Dendritic cell treated with granulocyte-macrophage colony-stimulating factor and Interleukin-4, amounts not matched to agents 40 ng/mL and 50 ng/mL, for 4 days (primary cell): ENCODE data around the gene INO80.
"Not testable (repeated sequence)": the region's sequence is repeated elsewhere in the genome, so short reads cannot be mapped to it uniquely, and the experiment has no call there.

Source experiments
- H3K27ac Mint-ChIP-seq: one replicate; pipeline ENCODE4 v1.8.0; 2022; ENCODE audit warnings: mild to moderate bottlenecking, mixed read lengths
- H3K27me3 Mint-ChIP-seq: one replicate; pipeline ENCODE4 v1.8.0; 2022; ENCODE audit warnings: mild to moderate bottlenecking, mixed read lengths
- H3K36me3 Mint-ChIP-seq: one replicate; pipeline ENCODE4 v1.8.0; 2022; ENCODE audit warnings: low read depth, mixed read lengths
- H3K4me1 Mint-ChIP-seq: one replicate; pipeline ENCODE4 v1.8.0; 2022; ENCODE audit warnings: low read depth, mixed read lengths
- H3K4me3 Mint-ChIP-seq: one replicate; pipeline ENCODE4 v1.8.0; 2022; ENCODE audit warnings: mild to moderate bottlenecking, moderate library complexity, mixed read lengths
- H3K9me3 Mint-ChIP-seq: one replicate; pipeline ENCODE4 v1.8.0; 2022; ENCODE audit warnings: mixed read lengths
- intact Hi-C: fragments of 100-400 bp; cut with micrococcal nuclease; formaldehyde crosslinking; loops from one replicate; pipeline ENCODE4 v1.15.0; 2022

The INO80 gene

DNA sequence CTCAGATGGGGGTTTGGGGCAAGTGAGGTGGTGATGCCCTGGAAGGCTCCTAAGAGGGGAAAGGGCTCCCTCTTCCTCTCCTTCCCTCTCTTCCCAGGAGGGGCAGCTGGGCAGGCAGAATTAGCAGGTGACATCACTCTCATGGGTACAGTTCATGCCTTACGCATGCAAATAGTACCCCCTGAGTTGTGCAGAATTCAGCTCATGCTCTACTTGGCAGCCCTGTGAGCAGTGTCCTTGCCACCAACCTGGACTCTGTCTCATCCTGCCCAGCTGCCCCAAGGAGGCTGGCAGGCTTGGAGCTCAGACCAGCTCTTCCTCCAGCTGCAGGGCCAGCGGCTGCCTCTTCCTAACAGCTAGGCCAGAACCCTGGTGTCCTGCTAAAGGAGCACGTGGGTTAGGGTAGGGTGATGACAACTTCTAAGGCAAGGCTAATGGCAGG is 159.5 kb downstream of the INO80 start:
- peaks cover 24% of the 10 kb centered on the region for H3K27me3 Mint-ChIP-seq
- no peak overlapping the region for H3K4me3 Mint-ChIP-seq
- H3K4me1 Mint-ChIP-seq, result peaks cover 17% of the 10 kb centered on the region
- H3K27ac Mint-ChIP-seq, result no peak overlapping the region
- H3K36me3 Mint-ChIP-seq, result no peaks in the 10 kb centered on the region
- intact Hi-C loops, result no loop called here
- no peaks in the 10 kb centered on the region for H3K9me3 Mint-ChIP-seq

DNA sequence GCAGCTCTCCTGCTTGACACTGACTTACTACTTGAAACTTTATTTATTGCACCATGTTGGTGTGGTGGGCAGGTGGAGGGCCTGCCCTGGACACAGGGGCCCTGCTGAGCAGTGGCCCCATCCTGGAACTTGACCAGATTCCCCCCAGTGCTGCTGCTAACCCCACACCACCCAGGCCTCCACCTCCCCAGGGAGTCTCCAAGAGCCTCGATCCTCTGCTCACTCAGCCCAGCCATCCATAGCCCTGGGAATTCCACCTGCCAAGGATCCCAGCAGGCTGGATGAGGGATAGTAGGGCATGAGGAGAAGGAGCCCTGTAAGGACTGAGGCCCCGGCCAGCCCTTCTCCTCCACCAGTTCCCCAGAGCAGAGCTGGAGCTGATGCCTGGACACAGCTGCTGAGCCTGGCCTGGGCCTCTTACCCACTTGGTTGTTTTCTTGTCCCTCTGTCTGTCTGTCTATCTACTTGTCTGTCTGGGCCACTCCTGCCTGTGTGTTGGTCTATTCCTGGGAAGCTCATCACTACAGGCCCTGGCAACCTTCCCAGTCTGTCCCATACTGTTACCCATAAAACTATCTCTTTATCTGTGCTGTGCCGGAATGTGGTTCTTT is 160.0 kb downstream of the INO80 start:
- intact Hi-C loops, result no loop called here
- Mint-ChIP-seq H3K9me3 (no peaks in the 10 kb centered on the region), H3K36me3 (no peaks in the 10 kb centered on the region), H3K4me1 (peaks cover 17% of the 10 kb centered on the region), H3K27me3 (peaks cover 24% of the 10 kb centered on the region), H3K4me3 (no peak overlapping the region), H3K27ac (peak overlapping the region; percentile 7)

DNA sequence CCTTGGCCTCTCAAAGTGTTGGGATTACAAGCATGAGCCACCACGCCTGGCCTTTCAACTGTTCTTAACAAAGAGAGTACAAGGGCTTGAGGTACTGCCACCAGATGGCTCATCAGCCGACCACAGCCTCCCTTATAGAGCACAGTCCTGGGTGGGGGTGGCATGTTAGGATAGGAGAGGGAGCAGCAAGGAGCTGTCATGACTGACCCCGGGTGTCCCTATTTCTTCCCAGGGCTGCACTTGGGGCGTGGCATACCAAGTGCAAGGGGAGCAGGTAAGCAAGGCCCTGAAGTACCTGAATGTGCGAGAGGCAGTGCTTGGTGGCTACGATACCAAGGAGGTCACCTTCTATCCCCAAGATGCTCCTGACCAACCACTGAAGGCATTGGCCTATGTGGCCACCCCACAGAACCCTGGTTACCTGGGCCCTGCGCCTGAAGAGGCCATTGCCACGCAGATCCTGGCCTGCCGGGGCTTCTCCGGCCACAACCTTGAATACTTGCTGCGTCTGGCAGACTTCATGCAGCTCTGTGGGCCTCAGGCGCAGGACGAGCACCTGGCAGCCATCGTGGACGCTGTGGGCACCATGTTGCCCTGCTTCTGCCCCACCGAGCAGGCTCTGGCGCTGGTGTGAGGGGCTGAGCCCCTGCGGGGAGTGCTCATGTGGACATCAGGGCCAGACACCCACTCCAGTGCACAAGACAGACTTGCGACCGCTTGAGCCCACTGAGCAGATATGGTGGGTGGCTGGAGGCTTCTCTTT is 160.8 kb downstream of the INO80 start:
- Mint-ChIP-seq H3K4me3 (no peak overlapping the region), H3K27me3 (peaks cover 22% of the 10 kb centered on the region), H3K36me3 (no peaks in the 10 kb centered on the region), H3K4me1 (peaks cover 17% of the 10 kb centered on the region), H3K27ac (peak overlapping the region; percentile 7), H3K9me3 (no peaks in the 10 kb centered on the region)
- intact Hi-C loops, result no loop called here

DNA sequence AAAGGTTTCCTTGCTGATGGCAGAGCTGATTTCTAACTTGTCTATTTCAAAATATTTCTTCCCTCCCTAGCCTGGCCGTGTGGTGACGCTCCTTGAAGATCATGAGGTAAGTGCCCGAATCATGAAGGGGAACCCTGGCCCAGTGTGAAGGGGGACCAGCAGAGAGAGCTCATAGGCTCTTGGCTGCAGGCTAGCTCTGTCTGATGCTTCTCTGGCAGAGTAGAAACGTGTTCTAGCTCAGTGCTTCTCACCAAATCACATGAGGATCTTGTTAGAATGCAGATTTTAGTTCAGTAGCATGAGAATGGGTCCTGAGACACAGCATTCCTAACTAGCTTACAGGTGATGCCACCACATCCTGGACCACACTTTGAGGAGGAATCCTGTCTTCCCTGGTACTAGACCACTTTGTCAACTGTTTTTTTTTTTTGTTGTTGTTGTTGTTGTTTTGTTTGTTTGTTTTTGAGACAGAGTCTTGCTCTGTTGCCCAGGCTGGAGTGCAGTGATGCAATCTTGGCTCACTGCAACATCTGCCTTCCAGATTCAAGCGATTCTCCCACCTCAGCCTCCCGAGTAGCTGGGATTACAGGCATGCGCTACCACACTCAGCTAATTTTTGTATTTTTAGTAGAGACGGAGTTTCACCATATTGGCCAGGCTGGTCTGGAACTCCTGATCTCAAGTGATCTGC is 161.8 kb downstream of the INO80 start:
- Mint-ChIP-seq H3K27me3 (peaks cover 18% of the 10 kb centered on the region), H3K4me1 (peaks cover 18% of the 10 kb centered on the region)
- H3K9me3 Mint-ChIP-seq, H3K4me3 Mint-ChIP-seq, H3K36me3 Mint-ChIP-seq, H3K27ac Mint-ChIP-seq, intact Hi-C loops: not testable (repeated sequence)

DNA sequence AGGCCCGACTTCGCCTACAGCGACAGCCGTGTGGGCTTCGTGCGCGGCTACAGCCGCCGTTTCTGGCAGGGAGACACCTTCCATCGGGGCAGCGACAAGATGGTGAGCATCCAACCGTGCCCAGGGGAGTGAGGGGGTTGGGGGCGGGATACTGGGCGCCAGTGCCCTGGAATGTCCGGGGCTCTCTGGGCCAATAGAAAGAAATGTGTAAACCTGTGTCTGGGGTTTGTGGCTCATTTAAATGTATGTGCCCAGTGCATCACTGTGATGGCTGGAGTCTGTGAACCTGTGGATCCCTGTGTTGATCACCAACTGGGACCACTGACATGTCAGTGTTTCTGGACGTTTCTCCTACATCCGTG is 162.4 kb downstream of the INO80 start:
- Mint-ChIP-seq H3K27ac (peak overlapping the region; percentile 42), H3K36me3 (no peaks in the 10 kb centered on the region), H3K27me3 (peaks cover 23% of the 10 kb centered on the region), H3K9me3 (no peaks in the 10 kb centered on the region), H3K4me1 (peaks cover 22% of the 10 kb centered on the region), H3K4me3 (peak overlapping the region; percentile 85)
- intact Hi-C loops, result no loop called here

DNA sequence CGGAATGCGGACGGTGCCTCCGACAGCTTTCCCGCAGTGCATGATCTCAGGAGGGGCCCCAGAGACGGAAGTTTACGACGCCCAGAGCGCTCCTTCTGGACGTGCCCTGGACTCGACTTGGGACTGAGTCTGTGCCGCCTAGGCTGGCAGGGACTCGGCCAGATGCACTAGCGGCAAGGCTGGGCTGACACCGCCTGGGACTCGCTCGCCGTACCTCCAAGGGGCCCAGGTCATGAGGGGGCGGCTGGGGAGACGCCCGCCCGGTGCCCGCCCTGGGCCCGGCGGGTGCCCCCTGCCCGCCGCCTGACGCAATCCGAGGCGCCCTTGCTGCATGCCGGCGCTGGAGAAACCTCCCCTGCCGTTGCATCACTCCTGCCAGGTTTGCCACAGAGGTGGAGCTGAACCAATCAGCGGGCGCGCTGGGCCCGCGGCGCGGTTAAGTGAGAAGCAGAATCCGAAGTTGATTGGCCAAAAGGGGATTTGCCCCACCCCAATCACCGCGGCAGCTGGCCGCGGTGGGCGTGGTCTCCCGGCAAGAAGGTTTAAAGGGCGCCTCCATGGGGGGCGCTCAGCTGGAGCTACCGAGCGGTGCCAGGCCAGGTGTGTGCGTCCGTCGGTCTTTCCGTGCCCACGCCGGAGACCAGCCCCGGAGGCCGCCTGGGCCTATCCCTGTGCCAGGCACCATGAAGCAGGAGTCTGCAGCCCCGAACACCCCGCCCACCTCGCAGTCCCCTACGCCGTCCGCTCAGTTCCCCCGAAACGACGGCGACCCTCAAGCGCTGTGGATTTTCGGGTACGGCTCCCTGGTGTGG is 163.0 kb downstream of the INO80 start, which contains the start of gene CHAC1:
Gene CHAC1, plus strand, starts transcription at position 571 of the 812 bp plus-strand sequence. Its CDS starts 113 bp downstream, at position 684.
- Mint-ChIP-seq H3K36me3 (no peaks in the 10 kb centered on the region), H3K4me1 (peaks cover 22% of the 10 kb centered on the region), H3K27me3 (peaks cover 23% of the 10 kb centered on the region), H3K27ac (peak within 1 kb of the TSS; percentile 42), H3K4me3 (peak within 1 kb of the TSS; percentile 85), H3K9me3 (no peaks in the 10 kb centered on the region)
- intact Hi-C loops, result no loop called here

DNA sequence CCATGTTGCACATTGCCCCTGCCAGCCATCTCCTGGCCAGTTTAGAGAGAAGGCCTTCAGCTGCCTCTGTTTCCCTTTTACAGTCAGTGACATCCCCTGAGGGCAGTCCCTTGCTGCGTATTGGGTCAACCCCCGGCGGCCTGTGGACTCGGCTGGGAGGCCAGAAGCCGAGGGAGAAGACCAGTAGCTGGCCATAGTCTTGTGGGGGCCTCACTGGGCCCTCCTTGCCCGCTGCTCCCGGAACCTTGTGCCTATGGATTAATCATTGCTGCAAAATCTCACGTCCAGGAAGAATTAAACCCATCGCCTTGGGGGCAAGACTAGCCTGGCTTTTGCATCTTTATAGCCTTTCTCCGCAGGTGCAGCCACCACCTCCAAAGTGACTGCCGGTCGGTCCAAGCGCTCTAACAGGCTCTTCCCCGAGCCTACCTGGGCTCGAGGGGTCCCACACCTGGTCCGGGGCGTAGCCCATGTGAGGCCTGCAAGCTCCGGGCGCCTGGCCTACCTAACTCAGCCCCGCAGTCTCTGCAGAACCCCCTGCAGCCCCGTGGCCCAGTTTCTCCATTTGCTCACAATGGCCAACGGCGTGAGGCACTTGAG is 163.7 kb downstream of the INO80 start:
- Mint-ChIP-seq H3K4me3 (peak overlapping the region; percentile 85), H3K27ac (peak overlapping the region; percentile 42), H3K36me3 (no peaks in the 10 kb centered on the region), H3K9me3 (no peaks in the 10 kb centered on the region), H3K27me3 (peaks cover 23% of the 10 kb centered on the region), H3K4me1 (peaks cover 22% of the 10 kb centered on the region)
- intact Hi-C loops, result no loop called here

DNA sequence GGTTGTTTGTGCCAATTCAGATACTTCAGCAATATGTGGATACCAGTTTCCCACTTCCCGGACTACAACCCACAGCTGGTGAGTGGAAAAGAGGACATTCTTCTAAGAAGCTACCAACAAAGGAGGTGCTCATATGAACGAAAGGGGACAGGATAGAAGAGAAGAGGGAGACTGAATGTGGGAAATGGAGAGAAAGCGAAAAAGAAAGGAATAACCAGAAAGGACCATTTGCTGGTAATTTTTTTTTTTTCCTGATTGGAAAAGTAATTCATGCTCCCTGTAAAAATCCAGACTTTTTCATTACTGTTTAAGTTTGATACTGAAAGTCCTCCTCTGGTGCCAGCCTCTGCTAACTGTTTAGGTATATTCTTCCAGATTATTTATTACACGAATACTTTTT is 164.3 kb downstream of the INO80 start:
- intact Hi-C loops, result no loop called here
- Mint-ChIP-seq H3K4me1 (peaks cover 22% of the 10 kb centered on the region), H3K27me3 (peaks cover 23% of the 10 kb centered on the region), H3K9me3 (no peaks in the 10 kb centered on the region), H3K27ac (no peak overlapping the region), H3K4me3 (no peak overlapping the region), H3K36me3 (no peaks in the 10 kb centered on the region)

DNA sequence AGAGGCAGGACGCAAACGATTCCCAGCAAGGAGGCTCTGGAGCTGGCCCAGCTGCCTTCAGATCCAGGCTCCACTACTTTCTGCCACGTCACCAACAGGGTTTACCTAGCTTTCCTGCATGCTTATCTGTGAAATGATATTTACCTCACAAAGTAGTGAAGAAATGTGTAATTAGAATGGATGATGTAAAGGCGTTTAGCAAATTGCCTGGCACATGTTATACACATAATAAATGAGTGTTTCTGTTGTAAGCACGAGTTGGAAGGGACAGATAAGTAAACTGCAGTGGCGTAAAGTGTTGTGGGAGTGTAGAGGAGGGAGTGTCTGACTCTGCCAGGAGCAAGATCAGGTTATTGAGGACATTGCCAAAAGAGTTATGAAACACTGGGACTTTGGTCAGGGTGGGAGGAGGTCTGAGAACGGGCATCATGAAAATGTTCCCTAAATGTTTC is 166.3 kb downstream of the INO80 start:
- Mint-ChIP-seq H3K27ac (no peak overlapping the region), H3K9me3 (no peaks in the 10 kb centered on the region), H3K4me3 (no peak overlapping the region), H3K4me1 (peaks cover 22% of the 10 kb centered on the region), H3K27me3 (peaks cover 20% of the 10 kb centered on the region), H3K36me3 (no peaks in the 10 kb centered on the region)
- intact Hi-C loops, result no loop called here

DNA sequence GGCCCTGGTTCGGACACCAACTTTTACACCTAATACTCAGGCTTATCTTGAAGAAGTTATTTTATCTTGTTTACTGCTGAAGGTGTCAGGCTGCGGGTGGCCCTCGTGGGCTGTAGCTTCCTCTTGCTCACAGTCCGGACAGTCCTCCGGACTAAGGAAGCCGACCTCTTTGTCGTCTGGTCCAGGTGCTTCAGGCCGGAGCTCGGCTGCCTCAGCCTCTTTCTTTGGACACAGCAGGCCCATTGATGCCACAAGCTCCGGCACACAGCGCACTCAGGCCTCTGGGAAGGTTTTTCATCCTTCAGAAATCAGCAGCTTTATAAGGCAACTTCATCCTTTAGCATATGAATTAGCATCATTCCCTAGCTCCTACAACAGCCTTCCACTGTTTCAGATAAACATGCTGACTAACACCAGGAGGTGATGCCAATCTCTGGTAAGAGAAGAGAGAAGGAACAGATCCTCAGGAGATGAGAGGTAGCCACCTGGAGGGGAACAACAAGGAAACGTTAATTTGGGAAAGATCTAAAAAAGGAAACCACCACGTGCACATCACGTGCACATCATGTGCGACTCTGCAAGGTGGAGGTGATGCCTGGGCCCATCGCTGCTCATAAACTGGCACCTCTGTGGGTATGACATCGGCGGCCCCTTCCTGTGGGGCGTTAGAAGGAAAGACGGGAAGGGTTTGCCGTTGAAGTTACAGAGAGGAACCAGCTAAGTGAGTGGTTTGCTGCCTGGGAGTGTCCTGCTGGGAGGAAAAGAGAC is 167.2 kb downstream of the INO80 start:
- Mint-ChIP-seq H3K9me3 (no peaks in the 10 kb centered on the region), H3K36me3 (no peaks in the 10 kb centered on the region), H3K27me3 (peaks cover 21% of the 10 kb centered on the region), H3K4me3 (no peak overlapping the region), H3K27ac (no peak overlapping the region), H3K4me1 (peaks cover 23% of the 10 kb centered on the region)
- intact Hi-C loops, result no loop called here

DNA sequence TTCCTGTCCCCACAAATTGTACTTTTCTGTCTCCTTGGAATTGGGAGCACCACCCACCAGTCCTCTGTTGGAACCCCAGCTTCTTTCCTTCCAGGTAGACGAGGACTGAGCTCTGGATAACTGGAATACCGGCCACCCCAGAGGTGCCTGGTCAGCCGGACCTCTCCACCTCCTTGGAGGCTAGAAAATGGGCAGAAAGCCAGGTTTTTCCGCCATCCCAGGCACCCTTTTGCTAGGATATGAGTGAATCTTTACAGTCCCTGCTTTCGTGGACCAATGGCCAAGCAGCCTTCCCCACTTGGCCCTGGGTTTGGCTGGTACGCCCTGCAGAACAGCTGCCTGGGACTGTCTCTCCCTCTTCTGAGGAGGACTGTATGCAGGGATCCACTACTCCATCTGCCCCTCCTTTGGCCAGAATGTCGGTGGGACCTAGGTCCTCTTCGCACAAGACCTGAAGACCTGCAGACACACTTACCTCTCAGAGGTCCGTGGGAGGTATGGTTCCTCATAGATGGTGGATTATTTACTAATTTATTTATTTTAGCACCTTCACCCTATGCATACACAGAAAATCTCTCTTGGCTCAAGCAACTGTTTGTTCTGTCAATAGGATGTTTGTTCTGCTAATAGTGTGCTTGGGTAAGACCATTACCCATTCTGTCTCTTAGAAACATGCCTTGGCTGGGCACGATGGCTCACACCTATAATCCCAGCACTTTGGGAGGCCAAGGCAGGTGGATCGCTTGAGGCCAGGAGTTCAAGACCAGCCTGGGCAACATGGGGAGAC is 171.4 kb downstream of the INO80 start:
- no peak overlapping the region for H3K27ac Mint-ChIP-seq
- H3K36me3 Mint-ChIP-seq, result no peaks in the 10 kb centered on the region
- H3K27me3 Mint-ChIP-seq, result peaks cover 16% of the 10 kb centered on the region
- H3K9me3 Mint-ChIP-seq, result no peaks in the 10 kb centered on the region
- no peak overlapping the region for H3K4me3 Mint-ChIP-seq
- intact Hi-C loops, result loop anchor here (5.0 kb wide), 1 partner anchor 37 kb away; no protein-coding TSS in a partner anchor
- peaks cover 44% of the 10 kb centered on the region for H3K4me1 Mint-ChIP-seq

DNA sequence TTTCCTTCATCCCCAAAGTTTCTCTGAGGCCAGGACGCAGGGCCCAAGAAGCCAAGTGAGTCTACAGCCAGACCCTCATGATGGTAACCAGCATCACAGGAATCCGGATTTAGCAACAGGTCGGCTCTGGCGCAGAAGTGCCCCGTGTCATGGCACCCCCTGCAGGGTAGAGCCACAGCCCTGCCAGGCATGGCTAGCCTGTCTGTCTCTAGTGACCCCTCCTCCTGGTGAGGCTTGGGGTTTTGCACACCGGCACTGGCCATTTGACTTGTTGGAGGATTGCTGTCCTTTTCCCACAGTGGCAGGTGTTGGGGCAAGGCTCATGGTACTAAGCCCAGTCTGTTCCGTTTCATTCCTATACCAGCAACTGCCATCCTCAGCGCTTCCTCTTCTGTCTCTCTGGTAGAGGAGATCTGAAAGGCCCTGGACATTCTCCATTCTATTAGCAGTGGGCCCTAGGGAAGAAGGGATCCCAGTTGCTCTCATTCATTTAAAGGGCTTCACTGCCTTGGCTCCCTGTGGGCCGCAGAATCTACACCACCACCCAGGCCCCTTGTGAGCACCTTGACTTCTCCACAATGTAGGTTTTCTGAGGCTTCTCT is 172.2 kb downstream of the INO80 start:
- Mint-ChIP-seq H3K4me1 (peaks cover 48% of the 10 kb centered on the region), H3K27me3 (peaks cover 11% of the 10 kb centered on the region), H3K36me3 (no peaks in the 10 kb centered on the region), H3K4me3 (no peak overlapping the region), H3K27ac (no peak overlapping the region), H3K9me3 (no peaks in the 10 kb centered on the region)
- intact Hi-C loops, result loop anchor here (5.0 kb wide), 1 partner anchor 37 kb away; no protein-coding TSS in a partner anchor
